SK-N-SH treated with all-trans-retinoic acid at 6 μM for 48 hours (cell line): ENCODE measurements around the gene ATP6V0E1.

Source experiments
- ATAC-seq: fragments of 200-7000 bp; cut with Tn5 transposase; 3 replicates; pipeline ENCODE4 v1.9.1; 2020; ENCODE audit warnings: mild to moderate bottlenecking, moderate library complexity
- ARNTL ChIP-seq: fragments of 450-650 bp; formaldehyde crosslinking; IDR thresholded peaks from 2 replicates; pipeline ENCODE4 v1.5.0; 2020; ENCODE audit warnings: low read depth, mild to moderate bottlenecking, moderate library complexity, borderline replicate concordance
- BACH2 ChIP-seq: fragments of 250-450 bp; sonication (Bioruptor Pico); IDR thresholded peaks from 2 replicates; pipeline ENCODE4 v1.9.0; 2021; ENCODE audit warnings: mild to moderate bottlenecking, borderline replicate concordance
- CSDC2 ChIP-seq: fragments of 250-450 bp; sonication (Bioruptor Pico); IDR thresholded peaks from 2 replicates; pipeline ENCODE4 v1.5.0; 2020; ENCODE audit warnings: mild to moderate bottlenecking, moderate library complexity
- ESRRG ChIP-seq: fragments of 250-450 bp; sonication (Bioruptor Pico); IDR thresholded peaks from 2 replicates; pipeline ENCODE4 v1.6.1; 2021; ENCODE audit warnings: mild to moderate bottlenecking
- GLIS3 ChIP-seq: fragments of 250-450 bp; sonication (Bioruptor Pico); IDR thresholded peaks from 2 replicates; pipeline ENCODE4 v1.5.0; 2020; ENCODE audit warnings: mild to moderate bottlenecking, moderate library complexity
- ISL1 ChIP-seq: fragments of 250-450 bp; sonication (Bioruptor Pico); IDR thresholded peaks from 2 replicates; pipeline ENCODE4 v2.1.2; 2022; ENCODE audit warnings: mild to moderate bottlenecking, moderate library complexity
- OSR1 ChIP-seq: fragments of 250-450 bp; sonication (Bioruptor Pico); IDR thresholded peaks from 2 replicates; pipeline ENCODE4 v1.8.0; 2022; ENCODE audit warnings: moderate library complexity, mild to moderate bottlenecking, inconsistent platforms
- PPARA ChIP-seq: fragments of 250-450 bp; sonication (Bioruptor Pico); IDR thresholded peaks from 2 replicates; pipeline ENCODE4 v1.5.0; 2020; ENCODE audit warnings: mild to moderate bottlenecking, borderline replicate concordance
- RARB ChIP-seq: fragments of 250-450 bp; sonication (Bioruptor Pico); IDR thresholded peaks from 2 replicates; pipeline ENCODE4 v1.8.0; 2021; ENCODE audit warnings: mild to moderate bottlenecking, moderate library complexity
- SNAI2 ChIP-seq: fragments of 250-450 bp; sonication (Bioruptor Pico); IDR thresholded peaks from 2 replicates; pipeline ENCODE4 v1.5.0; 2020; ENCODE audit warnings: mild to moderate bottlenecking, moderate library complexity
- TCF4 ChIP-seq: fragments of 250-450 bp; sonication (Bioruptor Pico); IDR thresholded peaks from 2 replicates; pipeline ENCODE4 v1.8.0; 2021; ENCODE audit warnings: mild to moderate bottlenecking, moderate library complexity, borderline replicate concordance
- TOX ChIP-seq: fragments of 250-450 bp; sonication (Bioruptor Pico); IDR thresholded peaks from 2 replicates; pipeline ENCODE4 v1.8.0; 2021; ENCODE audit warnings: mild to moderate bottlenecking, moderate library complexity, borderline replicate concordance
- ZC3H10 ChIP-seq: fragments of 250-450 bp; sonication (Bioruptor Pico); IDR thresholded peaks from 2 replicates; pipeline ENCODE4 v1.5.1; 2021; ENCODE audit warnings: mild to moderate bottlenecking, moderate library complexity
- ZFP3 ChIP-seq: fragments of 250-450 bp; sonication (Bioruptor Pico); IDR thresholded peaks from 2 replicates; pipeline ENCODE4 v1.5.0; 2020; ENCODE audit warnings: mild to moderate bottlenecking, moderate library complexity
- ZFP30 ChIP-seq: fragments of 450-650 bp; formaldehyde crosslinking; IDR thresholded peaks from 2 replicates; pipeline ENCODE4 v1.5.0; 2022; ENCODE audit warnings: mild to moderate bottlenecking, moderate library complexity
- ZNF565 ChIP-seq: fragments of 450-650 bp; formaldehyde crosslinking; conservative IDR thresholded peaks from 2 replicates; pipeline ENCODE4 v1.5.0; 2020; ENCODE audit warnings: low read depth, mild to moderate bottlenecking, moderate library complexity
- ZNF70 ChIP-seq: fragments of 450-650 bp; formaldehyde crosslinking; IDR thresholded peaks from 2 replicates; pipeline ENCODE4 v1.5.0; 2020; ENCODE audit warnings: mild to moderate bottlenecking, moderate library complexity
- ZNF8 ChIP-seq: fragments of 450-650 bp; formaldehyde crosslinking; IDR thresholded peaks from 2 replicates; pipeline ENCODE4 v1.5.0; 2020; ENCODE audit warnings: mild to moderate bottlenecking, moderate library complexity
- TF ChIP-seq, protein P1 (sequence below): fragments of 250-450 bp; sonication (Bioruptor Pico); IDR thresholded peaks from 2 replicates; pipeline ENCODE4 v1.5.1; 2021; ENCODE audit warnings: mild to moderate bottlenecking, moderate library complexity
- TF ChIP-seq, protein P2 (sequence below): fragments of 250-450 bp; sonication (Bioruptor Pico); IDR thresholded peaks from 2 replicates; pipeline ENCODE4 v1.8.0; 2020; ENCODE audit warnings: mild to moderate bottlenecking, moderate library complexity, borderline replicate concordance
- TF ChIP-seq, protein P3 (sequence below): fragments of 250-450 bp; sonication (Bioruptor Pico); IDR thresholded peaks from 2 replicates; pipeline ENCODE4 v1.5.1; 2020; ENCODE audit warnings: low read depth, mild to moderate bottlenecking, moderate library complexity
- TF ChIP-seq, protein P4 (sequence below): fragments of 250-450 bp; sonication (Bioruptor Pico); IDR thresholded peaks from 2 replicates; pipeline ENCODE4 v1.5.0; 2020; ENCODE audit warnings: mild to moderate bottlenecking, moderate library complexity
- TF ChIP-seq, protein P5 (sequence below): fragments of 250-450 bp; sonication (Bioruptor Pico); IDR thresholded peaks from 2 replicates; pipeline ENCODE4 v1.8.0; 2021; ENCODE audit warnings: low read depth, mild to moderate bottlenecking, moderate library complexity, borderline replicate concordance

The ATP6V0E1 gene

DNA sequence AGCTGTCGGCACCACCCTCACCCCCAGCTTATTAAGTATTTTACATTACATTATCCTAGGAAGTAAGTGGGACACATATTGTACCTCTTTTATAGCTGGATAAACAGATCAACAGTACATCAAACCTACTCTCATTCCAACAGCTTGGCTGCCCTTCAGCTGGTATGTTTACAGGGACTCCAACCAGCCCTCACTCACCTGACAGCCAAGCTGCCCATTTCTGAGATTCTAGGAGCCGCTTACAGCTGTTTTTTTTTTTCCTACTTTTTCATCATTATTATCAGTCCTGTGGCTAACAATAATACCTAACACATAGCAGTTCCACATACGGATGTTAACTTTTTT lies 59.2 kb downstream of the ATP6V0E1 start:
- no peak for ATAC-seq
- no peak for TF ChIP-seq RARB
- TF ChIP-seq GLIS3 (CRISPR knock-in tag), result no peak
- no peak for TF ChIP-seq ZFP3 (CRISPR knock-in tag)
- TF ChIP-seq, protein P1, sequence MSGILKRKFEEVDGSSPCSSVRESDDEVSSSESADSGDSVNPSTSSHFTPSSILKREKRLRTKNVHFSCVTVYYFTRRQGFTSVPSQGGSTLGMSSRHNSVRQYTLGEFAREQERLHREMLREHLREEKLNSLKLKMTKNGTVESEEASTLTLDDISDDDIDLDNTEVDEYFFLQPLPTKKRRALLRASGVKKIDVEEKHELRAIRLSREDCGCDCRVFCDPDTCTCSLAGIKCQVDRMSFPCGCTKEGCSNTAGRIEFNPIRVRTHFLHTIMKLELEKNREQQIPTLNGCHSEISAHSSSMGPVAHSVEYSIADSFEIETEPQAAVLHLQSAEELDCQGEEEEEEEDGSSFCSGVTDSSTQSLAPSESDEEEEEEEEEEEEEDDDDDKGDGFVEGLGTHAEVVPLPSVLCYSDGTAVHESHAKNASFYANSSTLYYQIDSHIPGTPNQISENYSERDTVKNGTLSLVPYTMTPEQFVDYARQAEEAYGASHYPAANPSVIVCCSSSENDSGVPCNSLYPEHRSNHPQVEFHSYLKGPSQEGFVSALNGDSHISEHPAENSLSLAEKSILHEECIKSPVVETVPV (CRISPR knock-in tag), result no peak
- TF ChIP-seq, protein P2, sequence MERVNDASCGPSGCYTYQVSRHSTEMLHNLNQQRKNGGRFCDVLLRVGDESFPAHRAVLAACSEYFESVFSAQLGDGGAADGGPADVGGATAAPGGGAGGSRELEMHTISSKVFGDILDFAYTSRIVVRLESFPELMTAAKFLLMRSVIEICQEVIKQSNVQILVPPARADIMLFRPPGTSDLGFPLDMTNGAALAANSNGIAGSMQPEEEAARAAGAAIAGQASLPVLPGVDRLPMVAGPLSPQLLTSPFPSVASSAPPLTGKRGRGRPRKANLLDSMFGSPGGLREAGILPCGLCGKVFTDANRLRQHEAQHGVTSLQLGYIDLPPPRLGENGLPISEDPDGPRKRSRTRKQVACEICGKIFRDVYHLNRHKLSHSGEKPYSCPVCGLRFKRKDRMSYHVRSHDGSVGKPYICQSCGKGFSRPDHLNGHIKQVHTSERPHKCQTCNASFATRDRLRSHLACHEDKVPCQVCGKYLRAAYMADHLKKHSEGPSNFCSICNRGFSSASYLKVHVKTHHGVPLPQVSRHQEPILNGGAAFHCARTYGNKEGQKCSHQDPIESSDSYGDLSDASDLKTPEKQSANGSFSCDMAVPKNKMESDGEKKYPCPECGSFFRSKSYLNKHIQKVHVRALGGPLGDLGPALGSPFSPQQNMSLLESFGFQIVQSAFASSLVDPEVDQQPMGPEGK (CRISPR knock-in tag), result no peak
- TF ChIP-seq ISL1 (CRISPR knock-in tag), result no peak
- no peak for TF ChIP-seq ESRRG
- no peak for TF ChIP-seq TOX (CRISPR knock-in tag)
- no peak for TF ChIP-seq BACH2
- TF ChIP-seq, protein P3, sequence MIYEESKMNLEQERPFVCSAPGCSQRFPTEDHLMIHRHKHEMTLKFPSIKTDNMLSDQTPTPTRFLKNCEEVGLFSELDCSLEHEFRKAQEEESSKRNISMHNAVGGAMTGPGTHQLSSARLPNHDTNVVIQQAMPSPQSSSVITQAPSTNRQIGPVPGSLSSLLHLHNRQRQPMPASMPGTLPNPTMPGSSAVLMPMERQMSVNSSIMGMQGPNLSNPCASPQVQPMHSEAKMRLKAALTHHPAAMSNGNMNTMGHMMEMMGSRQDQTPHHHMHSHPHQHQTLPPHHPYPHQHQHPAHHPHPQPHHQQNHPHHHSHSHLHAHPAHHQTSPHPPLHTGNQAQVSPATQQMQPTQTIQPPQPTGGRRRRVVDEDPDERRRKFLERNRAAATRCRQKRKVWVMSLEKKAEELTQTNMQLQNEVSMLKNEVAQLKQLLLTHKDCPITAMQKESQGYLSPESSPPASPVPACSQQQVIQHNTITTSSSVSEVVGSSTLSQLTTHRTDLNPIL, result no peak
- no peak for TF ChIP-seq ARNTL (CRISPR knock-in tag)
- TF ChIP-seq ZNF8 (CRISPR knock-in tag), result no peak
- TF ChIP-seq, protein P4, sequence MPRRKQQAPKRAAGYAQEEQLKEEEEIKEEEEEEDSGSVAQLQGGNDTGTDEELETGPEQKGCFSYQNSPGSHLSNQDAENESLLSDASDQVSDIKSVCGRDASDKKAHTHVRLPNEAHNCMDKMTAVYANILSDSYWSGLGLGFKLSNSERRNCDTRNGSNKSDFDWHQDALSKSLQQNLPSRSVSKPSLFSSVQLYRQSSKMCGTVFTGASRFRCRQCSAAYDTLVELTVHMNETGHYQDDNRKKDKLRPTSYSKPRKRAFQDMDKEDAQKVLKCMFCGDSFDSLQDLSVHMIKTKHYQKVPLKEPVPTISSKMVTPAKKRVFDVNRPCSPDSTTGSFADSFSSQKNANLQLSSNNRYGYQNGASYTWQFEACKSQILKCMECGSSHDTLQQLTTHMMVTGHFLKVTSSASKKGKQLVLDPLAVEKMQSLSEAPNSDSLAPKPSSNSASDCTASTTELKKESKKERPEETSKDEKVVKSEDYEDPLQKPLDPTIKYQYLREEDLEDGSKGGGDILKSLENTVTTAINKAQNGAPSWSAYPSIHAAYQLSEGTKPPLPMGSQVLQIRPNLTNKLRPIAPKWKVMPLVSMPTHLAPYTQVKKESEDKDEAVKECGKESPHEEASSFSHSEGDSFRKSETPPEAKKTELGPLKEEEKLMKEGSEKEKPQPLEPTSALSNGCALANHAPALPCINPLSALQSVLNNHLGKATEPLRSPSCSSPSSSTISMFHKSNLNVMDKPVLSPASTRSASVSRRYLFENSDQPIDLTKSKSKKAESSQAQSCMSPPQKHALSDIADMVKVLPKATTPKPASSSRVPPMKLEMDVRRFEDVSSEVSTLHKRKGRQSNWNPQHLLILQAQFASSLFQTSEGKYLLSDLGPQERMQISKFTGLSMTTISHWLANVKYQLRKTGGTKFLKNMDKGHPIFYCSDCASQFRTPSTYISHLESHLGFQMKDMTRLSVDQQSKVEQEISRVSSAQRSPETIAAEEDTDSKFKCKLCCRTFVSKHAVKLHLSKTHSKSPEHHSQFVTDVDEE (CRISPR knock-in tag), result no peak
- no peak for TF ChIP-seq TCF4 (CRISPR knock-in tag)
- TF ChIP-seq PPARA, result no peak
- TF ChIP-seq, protein P5, sequence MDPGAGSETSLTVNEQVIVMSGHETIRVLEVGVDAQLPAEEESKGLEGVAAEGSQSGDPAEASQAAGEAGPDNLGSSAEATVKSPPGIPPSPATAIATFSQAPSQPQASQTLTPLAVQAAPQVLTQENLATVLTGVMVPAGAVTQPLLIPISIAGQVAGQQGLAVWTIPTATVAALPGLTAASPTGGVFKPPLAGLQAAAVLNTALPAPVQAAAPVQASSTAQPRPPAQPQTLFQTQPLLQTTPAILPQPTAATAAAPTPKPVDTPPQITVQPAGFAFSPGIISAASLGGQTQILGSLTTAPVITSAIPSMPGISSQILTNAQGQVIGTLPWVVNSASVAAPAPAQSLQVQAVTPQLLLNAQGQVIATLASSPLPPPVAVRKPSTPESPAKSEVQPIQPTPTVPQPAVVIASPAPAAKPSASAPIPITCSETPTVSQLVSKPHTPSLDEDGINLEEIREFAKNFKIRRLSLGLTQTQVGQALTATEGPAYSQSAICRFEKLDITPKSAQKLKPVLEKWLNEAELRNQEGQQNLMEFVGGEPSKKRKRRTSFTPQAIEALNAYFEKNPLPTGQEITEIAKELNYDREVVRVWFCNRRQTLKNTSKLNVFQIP (CRISPR knock-in tag), result no peak

DNA sequence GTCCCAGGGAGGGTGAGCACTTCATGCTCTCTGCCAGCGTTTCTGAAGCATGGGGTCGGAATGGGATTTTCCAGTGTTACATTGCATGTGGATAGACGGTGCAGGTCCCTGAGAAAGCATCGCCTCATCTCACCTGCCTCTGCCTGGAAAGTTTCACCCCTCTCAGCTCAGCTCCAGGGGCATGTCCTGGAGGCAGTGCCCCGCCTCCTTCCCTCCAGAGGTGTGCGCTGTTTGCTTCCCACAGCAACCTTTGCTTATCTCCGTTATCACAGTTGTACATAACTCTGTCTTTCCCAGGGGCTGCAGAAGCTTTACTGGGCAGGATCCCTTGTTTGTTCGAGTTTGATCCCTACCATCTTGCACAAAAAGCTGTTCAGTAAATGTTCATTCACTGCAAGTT lies 61.9 kb downstream of the ATP6V0E1 start:
- no peak for ATAC-seq
- TF ChIP-seq CSDC2 (no peak), ISL1 (CRISPR knock-in tag) (no peak), RARB (no peak), TOX (CRISPR knock-in tag) (no peak), SNAI2 (CRISPR knock-in tag) (no peak), ZC3H10 (CRISPR knock-in tag) (no peak), ARNTL (CRISPR knock-in tag) (no peak), ZNF70 (CRISPR knock-in tag) (no peak), BACH2 (no peak), GLIS3 (CRISPR knock-in tag) (no peak), OSR1 (no peak), ZFP3 (CRISPR knock-in tag) (no peak), ZNF565 (CRISPR knock-in tag) (no peak), ZFP30 (CRISPR knock-in tag) (no peak), ZNF8 (CRISPR knock-in tag) (no peak), ESRRG (no peak)
- TF ChIP-seq, protein P5 (CRISPR knock-in tag), result no peak
- TF ChIP-seq, protein P3, result no peak
- TF ChIP-seq, protein P4 (CRISPR knock-in tag), result no peak
